Renal cortical epithelial cell (primary cell): ENCODE data around the gene CHAF1A. TPM values are rescaled to one million over a fixed set of nuclear protein-coding genes. Genes with fewer than 3 reads are reported as not detected.

Source experiments
- DNase-seq: peaks from one replicate; pipeline ENCODE4 v3.0.0-alpha.2; 2011; ENCODE audit warnings: low read depth
- total RNA-seq: library from RNA; depleted of rRNA; stranded (reverse); fragments of >200 nt; gene quantifications from 2 replicates; pipeline ENCODE4 v1.2.3, GENCODE V29; 2014

CHAF1A gene
- total RNA-seq, 1 donor from 2014 or later = 5.6 TPM

GRCh38 chr19:4405977-4406376 lies 3.5 kb downstream of the CHAF1A start:
- DNase-seq = no peak

DNA sequence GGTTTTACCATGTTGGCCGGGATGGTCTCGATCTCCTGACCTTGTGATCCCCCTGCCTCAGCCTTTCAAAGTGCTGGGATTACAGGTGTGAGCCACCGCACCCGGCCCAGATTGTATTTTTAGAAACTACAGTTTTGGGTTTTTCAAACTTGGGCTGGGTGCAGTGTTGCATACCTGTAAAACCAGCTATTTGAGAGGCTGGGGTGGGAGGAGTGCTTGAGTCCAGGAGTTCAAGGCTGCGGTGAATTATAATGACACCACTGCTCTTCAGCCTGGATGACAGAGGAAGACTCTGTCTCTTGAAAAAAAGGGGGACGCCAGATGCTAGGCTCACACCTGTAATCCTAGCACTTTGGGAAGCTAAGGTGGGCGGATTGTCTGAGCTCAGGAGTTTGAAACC lies 4.2 kb downstream of the CHAF1A start:
- no peak for DNase-seq

DNA sequence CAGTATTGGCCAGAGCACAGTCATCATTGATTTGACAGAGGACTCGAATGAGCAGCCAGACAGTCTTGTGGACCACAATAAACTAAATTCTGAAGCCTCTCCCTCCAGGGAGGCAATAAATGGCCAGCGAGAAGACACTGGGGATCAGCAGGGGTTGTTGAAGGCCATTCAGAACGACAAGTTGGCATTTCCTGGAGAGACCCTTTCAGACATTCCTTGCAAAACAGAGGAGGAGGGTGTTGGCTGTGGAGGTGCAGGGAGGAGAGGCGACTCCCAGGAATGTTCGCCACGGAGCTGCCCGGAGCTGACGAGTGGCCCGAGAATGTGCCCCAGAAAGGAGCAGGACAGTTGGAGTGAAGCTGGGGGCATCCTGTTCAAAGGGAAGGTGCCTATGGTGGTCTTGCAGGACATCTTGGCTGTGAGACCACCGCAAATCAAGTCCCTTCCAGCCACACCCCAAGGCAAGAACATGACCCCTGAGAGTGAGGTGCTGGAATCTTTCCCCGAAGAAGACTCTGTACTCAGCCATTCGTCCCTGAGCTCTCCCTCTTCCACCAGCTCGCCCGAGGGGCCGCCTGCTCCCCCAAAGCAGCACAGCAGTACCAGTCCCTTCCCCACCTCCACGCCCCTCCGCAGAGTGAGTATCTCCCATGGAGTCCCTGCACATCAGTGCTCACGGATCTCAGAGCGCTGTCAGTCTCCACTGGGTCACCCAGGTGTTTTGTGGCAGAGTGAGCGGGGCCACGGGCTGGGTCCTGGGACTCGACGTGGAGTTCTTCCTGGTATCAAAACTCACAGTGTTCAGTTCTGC lies 6.9 kb downstream of the CHAF1A start:
- no peak for DNase-seq

GRCh38 chr19:4413588-4413987 lies 11.1 kb downstream of the CHAF1A start:
- DNase-seq = no peak

GRCh38 chr19:4414144-4414799 lies 11.8 kb downstream of the CHAF1A start:
- DNase-seq = peak; percentile 39

- no peak for DNase-seq
Observed at GRCh38 chr19:4414800-4415321, 12.4 kb downstream of the CHAF1A start.

- no peak for DNase-seq
Observed at GRCh38 chr19:4415352-4415751, 12.9 kb downstream of the CHAF1A start.

DNA sequence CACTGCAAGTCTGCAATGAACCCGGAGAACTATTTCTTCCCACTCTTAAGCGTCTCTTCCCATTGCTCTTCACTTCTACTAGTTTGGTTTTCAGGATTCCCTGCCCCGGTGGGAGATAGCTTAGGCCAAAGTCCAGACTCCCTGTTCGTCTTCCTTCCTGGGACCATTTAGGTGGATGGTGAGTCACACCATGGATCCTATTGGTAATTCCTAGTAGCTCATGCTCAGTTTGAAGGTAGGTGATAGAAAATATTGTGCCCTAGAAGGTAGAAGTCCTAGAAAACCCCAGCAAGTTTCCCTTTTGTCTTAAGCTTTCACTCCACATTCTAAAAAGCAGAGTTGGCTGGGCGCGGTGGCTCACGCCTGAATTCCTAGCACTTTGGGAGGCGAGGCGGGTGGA lies 13.8 kb downstream of the CHAF1A start:
- no peak for DNase-seq

- DNase-seq = no peak
Observed at GRCh38 chr19:4423416-4424126, 21.1 kb downstream of the CHAF1A start.

DNA sequence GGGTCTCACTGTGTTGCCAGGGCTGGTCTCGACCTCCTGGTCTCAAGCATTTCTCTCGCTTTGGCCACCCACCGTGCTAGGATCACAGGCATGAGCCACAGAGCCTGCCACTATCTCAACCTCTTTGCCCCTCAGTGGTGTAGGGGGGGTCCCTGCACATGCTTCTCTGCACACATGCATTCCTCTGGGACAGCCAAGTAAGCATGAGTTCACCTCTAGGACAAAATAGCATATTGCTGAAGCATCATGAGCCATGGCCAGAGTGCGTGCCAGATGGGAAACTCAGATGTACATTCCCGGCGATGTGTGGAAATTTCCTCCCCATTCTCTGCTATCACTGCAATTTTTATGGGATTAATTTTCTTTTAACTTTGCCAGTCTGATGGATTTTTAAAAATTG lies 23.1 kb downstream of the CHAF1A start:
- no peak for DNase-seq

DNA sequence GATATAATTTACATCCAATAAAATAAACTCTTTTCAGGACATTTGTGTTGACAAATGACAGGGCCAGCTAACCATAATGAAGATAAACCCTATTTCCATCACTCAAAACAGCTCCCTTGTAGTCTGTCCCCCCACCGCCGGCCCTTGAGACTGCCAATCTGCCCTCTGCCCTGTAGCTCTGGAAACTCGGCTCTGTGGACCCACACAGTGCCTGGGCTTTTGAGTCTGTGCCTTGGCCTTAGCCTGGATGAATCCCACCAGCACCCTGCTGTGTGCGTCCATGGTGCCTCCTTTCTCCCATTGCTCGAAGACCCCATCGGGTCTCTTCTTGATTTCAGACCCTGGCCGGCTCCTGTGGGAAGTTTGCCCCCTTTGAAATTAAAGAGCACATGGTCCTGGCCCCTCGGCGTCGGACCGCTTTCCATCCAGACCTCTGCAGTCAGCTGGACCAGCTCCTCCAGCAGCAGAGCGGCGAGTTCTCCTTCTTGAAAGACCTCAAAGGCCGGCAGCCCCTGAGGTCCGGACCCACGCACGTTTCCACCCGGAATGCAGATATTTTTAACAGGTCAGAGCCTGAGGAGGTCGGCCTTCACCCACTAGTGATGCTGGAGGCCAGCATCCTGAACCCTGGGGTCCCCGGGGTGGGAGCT lies 26.0 kb downstream of the CHAF1A start:
- DNase-seq = no peak

- no peak for DNase-seq
Observed at GRCh38 chr19:4429256-4429655, 26.8 kb downstream of the CHAF1A start.

GRCh38 chr19:4429771-4430171 lies 27.3 kb downstream of the CHAF1A start:
- DNase-seq = no peak

GRCh38 chr19:4430760-4431159 lies 28.3 kb downstream of the CHAF1A start:
- no peak for DNase-seq

- DNase-seq = no peak
Observed at GRCh38 chr19:4431296-4431695, 28.9 kb downstream of the CHAF1A start.

GRCh38 chr19:4431808-4432674 lies 29.6 kb downstream of the CHAF1A start:
- no peak for DNase-seq

DNA sequence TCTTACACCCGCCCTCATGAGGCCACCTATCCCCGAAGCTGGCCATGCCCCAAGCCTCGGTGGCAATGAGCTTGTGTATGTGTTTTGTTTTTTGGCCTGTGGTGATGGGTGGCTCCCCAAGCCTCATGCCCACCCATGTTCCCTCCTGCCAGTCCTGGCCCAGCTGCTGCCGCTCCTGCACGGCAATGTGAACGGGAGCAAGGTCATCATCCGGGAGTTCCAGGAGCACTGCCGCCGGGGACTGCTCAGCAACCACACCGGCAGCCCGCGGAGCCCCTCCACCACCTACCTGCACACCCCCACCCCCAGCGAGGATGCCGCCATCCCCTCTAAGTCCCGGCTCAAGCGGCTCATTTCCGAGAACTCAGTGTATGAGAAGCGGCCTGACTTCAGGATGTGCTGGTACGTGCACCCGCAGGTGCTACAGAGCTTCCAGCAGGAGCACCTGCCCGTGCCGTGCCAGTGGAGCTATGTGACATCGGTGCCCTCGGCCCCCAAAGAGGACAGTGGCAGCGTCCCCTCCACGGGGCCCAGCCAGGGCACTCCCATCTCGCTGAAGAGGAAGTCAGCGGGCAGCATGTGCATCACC lies 30.6 kb downstream of the CHAF1A start:
- DNase-seq = no peak

DNA sequence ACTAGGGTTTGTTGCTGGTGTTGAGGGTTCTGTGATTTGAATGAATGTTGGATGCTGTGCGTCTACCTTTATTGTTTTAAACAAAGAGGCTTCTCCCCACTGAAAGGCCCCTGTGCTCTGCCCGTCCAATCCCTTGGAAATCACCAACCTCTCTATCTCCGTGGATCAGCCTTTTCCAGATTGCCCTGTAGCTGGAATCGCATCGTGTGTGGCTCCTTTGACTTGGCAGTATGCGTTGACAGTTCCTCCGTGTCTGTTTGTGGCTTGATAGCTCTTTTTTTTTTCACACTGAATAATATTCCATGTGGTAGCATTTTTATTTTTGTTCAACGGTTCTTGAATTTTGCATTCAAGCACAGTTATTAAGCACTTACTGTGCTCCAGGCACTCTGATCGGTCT lies 32.0 kb downstream of the CHAF1A start:
- no peak for DNase-seq

- DNase-seq = no peak
Observed at GRCh38 chr19:4436231-4436630, 33.8 kb downstream of the CHAF1A start.

DNA sequence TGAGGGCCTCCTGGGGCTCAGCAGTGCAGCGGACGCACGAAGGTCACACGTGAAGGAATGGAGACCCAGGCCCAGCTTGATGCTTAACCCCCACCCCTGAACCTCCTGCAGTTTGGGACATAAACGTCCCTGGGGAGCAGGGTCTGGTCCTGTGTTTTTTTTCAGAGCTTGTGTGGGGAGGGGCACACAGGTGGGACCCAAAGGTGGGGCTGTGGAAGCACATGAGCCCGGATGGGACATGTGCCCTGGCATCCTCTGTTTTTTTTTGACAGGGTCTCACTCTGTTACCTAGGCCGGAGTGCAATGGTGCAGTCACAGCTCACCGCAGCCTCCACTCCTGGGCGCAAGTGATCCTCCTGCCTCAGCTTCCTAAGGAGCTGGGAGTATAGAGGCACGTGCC lies 34.7 kb downstream of the CHAF1A start:
- DNase-seq = no peak

- no peak for DNase-seq
Observed at GRCh38 chr19:4439243-4439642, 36.8 kb downstream of the CHAF1A start.
